Left lobe of liver (tissue), 2 donors: ENCODE measurements around the gene OR3A1. TPM values are rescaled to one million over a fixed set of nuclear protein-coding genes. Genes with fewer than 3 reads are reported as not detected.
"Not testable (repeated sequence)": the region's sequence is repeated elsewhere in the genome, so short reads cannot be mapped to it uniquely, and the experiment has no call there.

Source experiments
- ATAC-seq: fragments of 200-7000 bp; cut with Tn5 transposase; one replicate; pipeline ENCODE4 v1.9.1; 2020; ENCODE audit warnings: mild to moderate bottlenecking, moderate library complexity
- DNase-seq: peaks from one replicate; pipeline ENCODE4 v3.0.0-alpha.2; 2020; ENCODE audit warnings: low spot score
- total RNA-seq: library from RNA; stranded (reverse); gene quantifications from one replicate; pipeline ENCODE4 v1.2.1, GENCODE V29; 2021
- donor health status: DM: no; HTN: no; CAD: no; lungs with moderate emphysema.
- donor health status: DM: no; HTN: yes; CAD: no.

OR3A1 gene, protein sequence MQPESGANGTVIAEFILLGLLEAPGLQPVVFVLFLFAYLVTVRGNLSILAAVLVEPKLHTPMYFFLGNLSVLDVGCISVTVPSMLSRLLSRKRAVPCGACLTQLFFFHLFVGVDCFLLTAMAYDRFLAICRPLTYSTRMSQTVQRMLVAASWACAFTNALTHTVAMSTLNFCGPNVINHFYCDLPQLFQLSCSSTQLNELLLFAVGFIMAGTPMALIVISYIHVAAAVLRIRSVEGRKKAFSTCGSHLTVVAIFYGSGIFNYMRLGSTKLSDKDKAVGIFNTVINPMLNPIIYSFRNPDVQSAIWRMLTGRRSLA
- total RNA-seq, result not detected

DNA sequence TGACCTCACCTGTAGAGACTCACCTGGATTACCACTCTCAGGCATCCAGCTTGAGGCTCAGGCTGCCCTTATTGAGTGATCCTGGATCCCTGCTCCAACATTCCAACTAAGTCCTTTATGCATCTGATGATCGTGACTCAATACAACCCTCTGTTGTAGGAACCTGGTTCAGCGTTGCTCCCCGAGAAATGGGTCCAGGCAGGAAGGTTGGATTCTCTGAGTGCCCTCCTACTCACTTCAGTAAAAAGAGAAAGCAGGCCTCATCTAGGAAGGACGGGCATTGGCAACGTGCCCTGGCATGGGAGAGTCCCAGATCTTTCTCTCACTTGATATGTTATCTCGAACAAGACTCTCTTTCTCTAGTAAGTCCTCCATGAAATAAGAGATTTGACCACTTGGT lies at the start of gene OR3A1:
OR3A1 (minus strand) TSS at position 101 of the 400 bp plus-strand sequence. CDS start 5,778 bp downstream, outside the sequence.
- ATAC-seq, result no peak
- DNase-seq, result no peak

DNA sequence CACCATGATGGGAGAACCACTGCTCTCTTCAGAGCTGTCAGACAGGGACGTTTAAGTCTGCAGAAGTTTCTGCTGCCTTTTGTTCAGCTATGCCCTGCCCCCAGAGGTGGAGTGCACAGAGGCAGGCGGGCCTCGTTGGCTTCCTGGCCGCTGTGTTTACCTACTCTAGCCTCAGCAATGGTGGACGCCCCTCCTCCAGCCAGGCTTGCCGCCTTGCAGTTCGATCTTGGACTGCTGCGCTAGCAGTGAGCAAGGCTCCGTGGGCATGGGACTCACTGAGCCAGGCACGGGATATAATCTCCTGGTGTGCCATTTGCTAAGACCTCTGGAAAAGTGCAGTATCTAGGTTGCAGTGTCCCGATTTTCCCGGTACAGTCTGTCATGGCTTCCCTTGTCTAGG lies 44.6 kb upstream of the OR3A1 start:
- DNase-seq, ATAC-seq: not testable (repeated sequence)

DNA sequence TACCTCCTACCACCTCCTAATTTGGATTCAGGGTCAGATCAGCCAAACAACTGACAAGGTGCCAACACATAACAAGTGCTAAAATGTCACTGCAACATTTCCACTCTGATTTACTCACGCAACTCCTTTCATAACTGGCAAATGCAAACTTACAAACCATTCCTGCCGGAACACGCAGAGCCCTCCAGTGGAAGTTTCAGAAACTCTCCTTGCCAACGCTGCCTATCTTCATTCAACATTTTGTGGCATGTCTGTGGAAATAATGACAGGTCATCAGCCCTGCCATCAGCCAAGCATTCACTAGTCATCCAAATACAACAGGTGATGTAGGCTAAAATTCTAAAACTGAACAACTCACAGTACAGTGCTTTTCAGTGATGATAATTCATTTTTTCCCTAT lies 37.7 kb upstream of the OR3A1 start:
- ATAC-seq, result peak; percentile 61
- no peak for DNase-seq

DNA sequence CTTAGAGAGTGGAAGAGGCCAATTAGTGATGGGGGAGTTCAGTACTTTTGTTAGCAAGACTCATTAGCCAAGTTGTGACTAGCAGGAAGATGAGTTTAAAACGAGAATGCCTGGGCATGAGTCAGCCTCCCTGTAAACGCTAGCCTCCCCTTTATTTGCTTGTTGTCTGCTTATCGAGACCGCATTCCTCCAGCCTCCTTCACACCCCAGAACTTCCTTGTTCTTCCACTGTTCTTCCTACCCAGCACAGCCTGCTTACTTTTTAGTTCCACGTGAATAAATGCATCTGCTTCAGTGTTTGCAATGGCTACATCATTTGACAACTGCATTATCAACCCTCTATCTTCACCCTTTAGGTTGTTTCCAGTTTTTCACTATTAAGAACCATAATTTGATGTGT lies 20.2 kb upstream of the OR3A1 start:
- DNase-seq (no peak), ATAC-seq (no peak)

DNA sequence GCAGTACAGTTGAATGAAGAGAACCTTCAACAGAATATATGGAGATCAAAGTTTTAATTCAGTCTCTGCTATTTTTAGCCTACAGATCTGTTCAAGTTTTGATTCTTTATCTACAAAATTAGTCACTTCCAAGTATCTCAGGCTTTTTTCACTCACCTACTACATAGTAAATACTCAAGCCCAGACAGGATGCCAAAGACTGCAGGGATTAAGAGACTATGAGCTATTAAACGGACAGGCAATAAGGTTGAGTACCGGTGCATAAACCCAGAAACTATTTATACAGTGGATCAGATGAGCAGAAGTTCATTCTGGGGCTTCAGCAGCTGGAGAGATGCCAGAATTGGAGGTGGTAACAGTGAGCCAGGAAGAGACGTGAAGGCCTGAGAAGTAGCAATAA lies 18.7 kb upstream of the OR3A1 start:
- DNase-seq (no peak), ATAC-seq (no peak)

DNA sequence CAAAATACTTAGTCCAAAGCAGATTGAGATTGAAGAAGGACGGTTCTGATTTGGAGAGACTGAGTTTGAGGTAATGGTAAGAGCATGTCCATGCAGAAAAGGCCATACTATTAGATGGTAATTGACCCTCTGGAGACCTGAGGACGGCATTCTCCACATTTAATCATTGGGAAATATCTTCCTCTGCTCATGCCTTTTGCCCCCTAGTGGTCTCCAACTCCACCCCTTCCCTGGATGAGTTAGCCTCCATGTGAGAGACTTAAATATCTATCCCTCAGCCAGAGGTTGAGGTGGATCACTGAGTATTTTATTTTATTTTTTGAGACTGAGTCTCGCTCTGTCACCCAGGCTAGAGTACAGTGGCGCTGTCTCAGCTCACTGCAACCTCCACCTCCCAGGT lies 10.4 kb upstream of the OR3A1 start:
- DNase-seq, result no peak
- no peak for ATAC-seq

DNA sequence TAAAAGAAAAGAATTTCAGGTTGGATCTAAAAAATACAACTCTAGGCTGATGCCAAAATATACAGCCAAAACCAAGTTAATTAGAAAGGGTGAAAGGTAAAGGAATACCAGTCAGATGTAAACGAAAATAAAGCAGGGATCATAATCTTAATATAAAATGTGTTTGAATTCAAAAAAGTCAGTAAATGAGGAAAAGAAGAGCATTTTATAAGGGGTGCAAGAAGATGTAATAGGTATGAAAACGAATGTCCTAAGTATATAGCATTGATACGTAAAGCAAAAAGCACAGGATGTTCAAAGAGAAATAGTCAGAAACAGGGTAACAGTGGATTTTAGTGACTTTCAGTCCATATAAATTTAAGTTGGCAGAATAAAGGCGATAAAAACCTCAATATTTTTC lies 2.5 kb downstream of the OR3A1 start:
- ATAC-seq (no peak), DNase-seq (no peak)

DNA sequence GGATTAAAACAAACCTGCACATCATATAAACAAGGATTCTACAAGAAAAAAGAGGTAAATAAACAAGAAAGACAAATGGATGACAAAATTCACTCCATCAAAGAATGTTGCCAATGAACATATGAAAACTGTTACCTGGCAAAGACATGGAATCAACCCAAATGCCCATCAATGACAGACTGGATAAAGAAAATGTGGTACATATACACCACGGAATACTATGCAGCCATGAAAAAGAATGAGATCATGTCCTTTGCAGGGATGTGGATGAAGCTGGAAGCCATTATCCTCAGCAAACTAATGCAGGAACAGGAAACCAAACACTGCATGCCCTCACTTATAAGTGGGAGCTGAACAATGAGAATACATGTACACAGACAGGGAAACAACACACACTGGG lies 4.6 kb downstream of the OR3A1 start:
- not testable (repeated sequence) for ATAC-seq, DNase-seq

DNA sequence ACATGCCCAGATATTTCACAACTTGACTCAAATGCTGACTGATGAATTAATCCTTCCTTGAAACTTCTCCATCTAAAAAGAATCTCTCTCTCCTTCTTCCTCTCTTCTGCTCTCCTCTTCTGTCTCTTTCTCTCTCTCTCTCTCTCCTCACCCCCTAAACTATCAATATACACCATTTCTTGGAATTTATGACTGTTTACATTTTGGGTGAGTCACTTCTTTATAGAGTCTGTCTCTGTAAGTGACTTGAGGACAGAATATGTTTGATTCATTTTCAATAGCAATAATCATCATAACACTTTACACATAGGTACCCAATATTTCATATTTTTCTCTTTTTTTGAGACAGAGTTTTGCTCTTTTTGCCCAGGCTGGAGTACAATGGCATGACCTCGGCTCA lies 15.3 kb downstream of the OR3A1 start:
- ATAC-seq (no peak), DNase-seq (no peak)

DNA sequence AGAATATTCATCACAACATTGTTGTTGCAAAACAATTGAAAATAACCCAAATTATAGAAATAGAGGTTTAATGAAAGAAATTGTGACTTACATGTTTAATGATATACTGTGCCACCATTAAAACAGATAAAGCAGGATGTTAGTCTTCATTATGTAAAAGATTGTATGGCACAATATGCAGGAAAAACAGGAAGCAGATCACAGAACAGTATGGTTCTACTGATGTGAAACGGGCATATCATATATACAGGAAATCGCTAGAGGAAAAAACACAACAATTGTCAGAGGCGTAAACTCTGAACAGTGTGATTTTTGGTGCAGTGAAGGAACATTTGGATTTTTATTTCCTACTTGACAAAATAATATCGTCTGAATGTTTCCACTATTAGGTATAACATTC lies 22.0 kb downstream of the OR3A1 start:
- DNase-seq (no peak), ATAC-seq (no peak)

DNA sequence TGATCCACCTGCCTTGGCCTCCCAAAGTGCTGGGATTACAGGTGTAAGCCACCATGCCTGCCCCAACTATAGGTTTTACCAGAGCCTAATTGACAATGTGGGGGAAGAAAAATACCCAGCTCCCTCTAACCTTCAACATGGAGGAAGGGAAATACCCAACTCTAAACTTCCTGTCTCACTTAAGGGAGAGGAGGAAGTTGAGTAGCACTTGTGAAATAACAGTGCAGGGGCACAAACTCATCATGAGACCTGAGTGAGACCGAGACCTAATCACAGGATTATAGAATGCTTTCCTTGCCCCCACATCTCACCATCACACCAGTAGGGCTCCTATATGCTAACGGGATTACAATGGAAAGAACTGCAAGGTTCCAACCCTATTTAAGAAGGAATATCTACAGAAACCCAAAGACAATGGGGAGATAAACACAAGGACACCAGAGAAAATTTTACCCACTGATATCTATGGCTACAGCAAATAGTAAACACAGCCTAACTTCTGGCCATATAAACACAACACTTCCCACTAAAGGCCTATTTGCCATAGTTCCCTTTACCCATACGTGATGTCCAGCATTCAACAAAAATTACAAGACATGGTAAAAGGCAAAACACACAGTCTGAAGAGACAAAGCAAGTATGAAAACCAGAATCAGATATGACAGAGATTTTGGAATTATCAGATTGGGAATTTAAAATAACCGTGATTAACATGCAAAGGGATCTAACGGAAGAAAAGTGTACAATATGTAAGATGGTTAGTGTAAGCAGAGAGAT lies 26.9 kb downstream of the OR3A1 start:
- no peak for DNase-seq
- no peak for ATAC-seq

DNA sequence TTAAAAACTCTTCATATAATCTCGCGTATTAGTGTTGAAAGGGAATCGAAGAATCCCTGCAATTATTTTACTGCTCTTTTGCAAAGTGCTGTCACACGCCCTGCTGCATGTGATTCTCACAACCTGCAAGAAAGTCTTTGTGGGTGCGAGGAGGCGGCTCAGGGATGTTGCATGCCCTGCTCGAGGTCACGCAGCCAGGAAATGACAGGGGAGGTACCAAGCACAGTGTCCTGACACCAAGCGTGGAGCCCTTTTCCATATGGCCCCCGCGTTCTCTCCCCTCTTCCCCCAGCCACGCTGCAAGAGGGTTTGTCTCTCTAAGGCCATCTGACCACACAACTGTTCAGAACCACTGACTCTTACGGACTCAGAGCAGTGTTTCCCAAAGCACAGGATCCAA lies 37.6 kb downstream of the OR3A1 start:
- ATAC-seq, result no peak
- no peak for DNase-seq

DNA sequence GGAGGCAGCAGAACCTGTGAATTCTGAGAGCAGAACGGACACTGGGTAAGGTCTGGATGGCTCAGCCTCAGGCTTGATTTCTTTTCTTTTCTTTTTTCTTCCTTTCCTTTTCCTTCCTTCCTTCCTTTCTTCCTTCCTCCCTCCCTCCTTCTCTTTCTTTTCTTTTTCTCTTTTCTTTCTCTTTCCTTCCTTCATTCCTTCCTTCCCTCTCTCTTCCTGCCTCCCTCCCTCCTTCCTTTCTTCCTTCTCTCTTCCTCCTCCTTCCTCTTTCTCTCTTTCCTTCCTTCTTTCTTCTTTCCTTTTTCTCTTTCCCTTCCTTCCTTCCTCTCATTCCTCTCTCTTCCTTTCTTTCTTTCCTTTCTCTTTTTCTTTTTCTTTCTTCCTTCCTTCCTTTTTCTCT lies 38.0 kb downstream of the OR3A1 start:
- DNase-seq (no peak), ATAC-seq (no peak)

DNA sequence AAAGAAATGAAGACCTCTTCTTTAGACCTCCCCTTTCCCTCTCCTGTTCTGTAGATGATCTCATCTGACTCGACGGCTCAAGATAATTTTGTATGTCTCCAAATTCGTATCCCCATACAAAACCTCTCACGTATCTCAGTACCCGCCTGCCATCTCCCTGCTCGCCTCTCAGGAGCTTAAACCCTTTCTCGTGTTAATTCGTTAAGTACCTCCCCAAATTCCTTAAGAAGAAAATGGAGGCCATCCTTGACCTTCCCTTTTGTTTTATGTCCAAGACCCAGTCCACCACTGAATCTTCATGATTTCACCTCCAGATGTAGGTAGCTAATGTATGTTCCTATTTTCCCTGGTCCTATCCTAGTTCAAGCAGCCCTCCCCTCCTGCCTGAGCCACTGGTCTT lies 41.6 kb downstream of the OR3A1 start:
- DNase-seq (no peak), ATAC-seq (no peak)

DNA sequence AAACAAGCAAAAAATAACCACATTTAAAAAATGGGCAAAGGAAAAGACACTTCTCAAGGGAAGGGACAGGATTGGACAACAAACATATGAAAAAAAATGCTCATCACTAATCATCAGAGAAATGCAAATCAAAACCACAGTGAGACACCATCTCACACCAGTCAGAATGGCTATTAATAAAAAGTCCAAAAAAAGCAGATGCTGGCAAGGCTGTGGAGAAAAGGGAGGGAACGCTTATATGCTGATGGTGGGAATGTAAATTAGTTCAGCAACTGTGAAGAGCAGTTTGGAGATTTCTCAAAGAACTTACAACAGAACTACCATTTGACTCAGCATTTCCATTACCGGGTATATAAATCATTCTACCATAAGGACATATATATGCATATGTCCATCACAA lies 49.1 kb downstream of the OR3A1 start:
- not testable (repeated sequence) for ATAC-seq, DNase-seq

DNA sequence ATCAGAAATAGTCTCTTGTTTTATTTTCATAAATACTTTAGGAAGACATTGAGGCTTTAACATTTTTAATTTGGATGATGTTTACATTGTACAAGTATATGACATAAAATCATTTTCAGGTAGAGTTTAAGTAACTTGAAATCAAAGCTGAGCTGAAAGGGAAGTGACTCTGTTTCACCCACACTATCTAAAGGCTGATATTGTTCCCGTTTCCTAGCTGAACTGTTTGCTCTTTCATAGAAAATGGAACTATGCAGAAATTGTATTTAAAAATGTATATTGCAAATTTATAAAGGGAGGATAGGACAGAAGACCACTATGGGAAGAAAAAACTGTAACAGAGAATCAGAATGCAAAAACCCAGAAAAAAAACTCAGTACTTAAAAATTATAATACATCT lies 53.3 kb downstream of the OR3A1 start:
- not testable (repeated sequence) for ATAC-seq, DNase-seq

DNA sequence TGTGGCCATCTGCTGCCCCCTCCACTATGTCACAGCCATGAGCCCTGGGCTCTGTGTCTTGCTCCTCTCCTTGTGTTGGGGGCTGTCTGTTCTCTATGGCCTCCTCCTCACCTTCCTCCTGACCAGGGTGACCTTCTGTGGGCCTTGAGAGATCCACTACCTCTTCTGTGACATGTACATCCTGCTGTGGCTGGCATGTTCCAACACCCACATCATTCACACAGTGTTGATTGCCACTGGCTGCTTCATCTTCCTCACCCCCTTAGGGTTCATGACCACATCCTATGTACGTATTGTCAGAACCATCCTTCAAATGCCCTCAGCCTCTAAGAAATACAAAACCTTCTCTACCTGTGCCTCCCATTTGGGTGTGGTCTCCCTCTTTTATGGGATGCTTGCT lies 57.1 kb downstream of the OR3A1 start:
- not testable (repeated sequence) for DNase-seq, ATAC-seq

Other genes with a start within 250 kb of the OR3A1 start
- not detected for gene OR1D5, start 234.8 kb downstream of the OR3A1 start, total RNA-seq
- not detected for gene OR1D2, start 193.9 kb downstream of the OR3A1 start, total RNA-seq
- gene OR1G1, start 170.8 kb downstream of the OR3A1 start, total RNA-seq, result not detected
- not detected for gene OR1A2, start 100.8 kb downstream of the OR3A1 start, total RNA-seq
- gene OR1A1, start 90.7 kb downstream of the OR3A1 start, total RNA-seq, result not detected
- not detected for gene OR3A2, start 87.9 kb upstream of the OR3A1 start, total RNA-seq
- gene OR1E1, start 100.0 kb upstream of the OR3A1 start, total RNA-seq, result not detected
- not detected for gene OR3A3, start 113.0 kb upstream of the OR3A1 start, total RNA-seq
- gene OR1E2, start 135.5 kb upstream of the OR3A1 start, total RNA-seq, result not detected
- gene SPATA22, start 173.5 kb upstream of the OR3A1 start, total RNA-seq, result not detected
- gene ASPA, start 177.6 kb upstream of the OR3A1 start, total RNA-seq, result 5.1 TPM